Bronchial epithelial cell (primary cell): ENCODE measurements around the gene CDH19. TPM values are rescaled to one million over a fixed set of nuclear protein-coding genes. Genes with fewer than 3 reads are reported as not detected.

Experiments used
- DNase-seq: peaks from one replicate; pipeline ENCODE4 v3.0.0-alpha.2; 2010; ENCODE audit warnings: low read depth
- FAIRE-seq: peaks from 2 replicates; lab custom pipeline; 2011; peaks lifted over from hg19 to GRCh38; lab: Jason Lieb, UNC
- H3K27me3 ChIP-seq: 2 replicates; pipeline ENCODE4 v1.5.1; 2011; ENCODE audit warnings: low read length; ENCODE audit not compliant: control insufficient read depth, insufficient read depth
- H3K36me3 ChIP-seq: 2 replicates; pipeline ENCODE4 v1.5.1; 2011; ENCODE audit warnings: low read length; ENCODE audit not compliant: control insufficient read depth, insufficient read depth
- H3K4me3 ChIP-seq: 2 replicates; pipeline ENCODE4 v1.5.1; 2011; ENCODE audit warnings: mild to moderate bottlenecking, low read depth, low read length, control low read depth
- total RNA-seq: library from RNA; depleted of rRNA; stranded (reverse); fragments of >200 nt; gene quantifications from 2 replicates; pipeline ENCODE4 v1.2.1, GENCODE V29; 2014
- TF ChIP-seq, protein P1 (sequence below): IDR thresholded peaks from 2 replicates; pipeline ENCODE4 v1.5.1; 2011; ENCODE audit warnings: mild to moderate bottlenecking, moderate library complexity, low read length, control low read depth, inconsistent platforms; ENCODE audit not compliant: insufficient read depth, severe bottlenecking

Gene CDH19
- total RNA-seq, 1 donor from 2014 or later = under 0.01 TPM

DNA sequence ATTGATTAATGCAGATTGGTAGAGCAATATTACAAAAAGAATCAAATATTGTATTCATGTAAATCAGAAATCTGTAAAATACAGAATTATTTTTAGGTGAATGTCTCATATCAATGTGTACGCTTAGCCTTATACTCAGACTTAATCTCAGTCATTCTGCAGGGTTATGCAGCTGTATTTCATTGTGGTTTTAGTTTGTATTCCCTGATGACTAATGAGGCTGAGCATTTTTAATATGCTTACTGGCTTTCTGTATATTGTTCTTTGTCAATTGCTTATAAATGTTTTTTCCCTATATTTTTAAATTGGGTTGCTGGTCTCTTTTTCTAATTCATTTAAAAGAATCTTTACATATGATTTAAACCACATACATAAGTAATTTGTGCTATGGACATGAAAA lies 50.1 kb downstream of the CDH19 start:
- TF ChIP-seq, protein P1, sequence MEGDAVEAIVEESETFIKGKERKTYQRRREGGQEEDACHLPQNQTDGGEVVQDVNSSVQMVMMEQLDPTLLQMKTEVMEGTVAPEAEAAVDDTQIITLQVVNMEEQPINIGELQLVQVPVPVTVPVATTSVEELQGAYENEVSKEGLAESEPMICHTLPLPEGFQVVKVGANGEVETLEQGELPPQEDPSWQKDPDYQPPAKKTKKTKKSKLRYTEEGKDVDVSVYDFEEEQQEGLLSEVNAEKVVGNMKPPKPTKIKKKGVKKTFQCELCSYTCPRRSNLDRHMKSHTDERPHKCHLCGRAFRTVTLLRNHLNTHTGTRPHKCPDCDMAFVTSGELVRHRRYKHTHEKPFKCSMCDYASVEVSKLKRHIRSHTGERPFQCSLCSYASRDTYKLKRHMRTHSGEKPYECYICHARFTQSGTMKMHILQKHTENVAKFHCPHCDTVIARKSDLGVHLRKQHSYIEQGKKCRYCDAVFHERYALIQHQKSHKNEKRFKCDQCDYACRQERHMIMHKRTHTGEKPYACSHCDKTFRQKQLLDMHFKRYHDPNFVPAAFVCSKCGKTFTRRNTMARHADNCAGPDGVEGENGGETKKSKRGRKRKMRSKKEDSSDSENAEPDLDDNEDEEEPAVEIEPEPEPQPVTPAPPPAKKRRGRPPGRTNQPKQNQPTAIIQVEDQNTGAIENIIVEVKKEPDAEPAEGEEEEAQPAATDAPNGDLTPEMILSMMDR = no peak
- DNase-seq = peak; percentile 66

DNA sequence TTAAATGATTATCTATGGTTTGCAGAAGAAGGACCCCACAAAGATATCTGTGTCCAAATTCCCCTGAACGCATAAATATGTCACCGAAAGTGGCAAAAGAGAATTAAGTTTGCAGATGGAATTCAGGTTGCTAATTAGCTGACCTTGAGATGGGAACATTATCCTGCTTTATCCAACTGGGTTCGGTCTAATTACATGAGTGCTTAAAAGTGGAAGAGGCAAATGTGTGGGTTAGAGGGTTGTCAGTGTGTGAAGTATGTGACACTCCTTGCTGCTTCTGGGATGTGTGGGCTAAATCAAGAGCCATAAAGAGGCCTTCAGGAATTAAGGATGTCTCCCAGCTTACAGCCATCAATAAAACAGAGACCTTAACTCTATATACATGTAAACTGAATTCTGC lies 53.5 kb downstream of the CDH19 start:
- no peaks in the 10 kb centered on the region for H3K27me3 ChIP-seq
- FAIRE-seq (no peak), DNase-seq (no peak)
- no peaks in the 10 kb centered on the region for H3K36me3 ChIP-seq
- no peak overlapping the region for H3K4me3 ChIP-seq
- TF ChIP-seq, protein P1 = no peak

More for the DNA sequence above, 50.1 kb downstream of the CDH19 start:
- Histone ChIP-seq H3K36me3 (no peaks in the 10 kb centered on the region), H3K27me3 (no peaks in the 10 kb centered on the region), H3K4me3 (no peak overlapping the region)
- FAIRE-seq = no peak

DNA sequence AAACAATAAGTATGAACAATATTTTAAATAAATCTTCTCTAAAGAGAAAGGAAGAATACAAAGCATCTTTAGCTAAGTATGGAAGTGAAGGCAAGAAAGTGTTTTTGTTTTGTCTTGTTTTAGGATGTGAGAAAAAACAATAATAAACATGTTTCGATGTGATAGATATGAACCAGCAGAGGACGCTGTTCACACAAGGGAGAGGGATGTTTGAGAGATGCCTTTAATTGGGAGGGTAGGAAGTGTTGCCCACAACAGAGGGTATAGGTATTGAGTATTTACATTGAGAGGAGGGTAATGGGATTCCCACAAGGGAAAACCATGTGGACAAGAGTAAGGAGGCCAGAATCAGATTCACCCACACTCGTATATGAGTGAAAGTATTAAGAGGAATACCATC lies 55.1 kb downstream of the CDH19 start:
- DNase-seq (no peak), FAIRE-seq (no peak)
- TF ChIP-seq, protein P1 = peak; percentile 16
- Histone ChIP-seq H3K27me3 (no peaks in the 10 kb centered on the region), H3K36me3 (no peaks in the 10 kb centered on the region), H3K4me3 (no peak overlapping the region)

DNA sequence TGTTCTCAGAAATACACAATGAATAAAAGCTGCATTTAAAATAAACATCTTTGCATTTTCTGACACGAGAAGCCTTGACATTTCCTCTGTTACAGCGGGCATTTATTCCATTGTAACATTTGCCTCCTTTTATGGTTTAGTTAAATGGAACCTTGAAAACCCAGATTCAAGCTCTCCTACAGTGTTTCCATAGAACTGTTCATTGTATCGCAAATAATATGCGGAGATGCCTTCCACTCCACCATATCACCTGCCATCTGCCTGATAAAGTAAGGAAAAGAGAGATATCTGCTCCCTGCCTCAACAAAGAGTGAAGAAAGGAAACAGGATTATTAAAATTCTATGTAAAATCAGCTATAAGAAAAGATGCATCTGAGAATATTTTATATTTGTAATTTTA lies 69.8 kb downstream of the CDH19 start:
- no peaks in the 10 kb centered on the region for H3K27me3 ChIP-seq

DNA sequence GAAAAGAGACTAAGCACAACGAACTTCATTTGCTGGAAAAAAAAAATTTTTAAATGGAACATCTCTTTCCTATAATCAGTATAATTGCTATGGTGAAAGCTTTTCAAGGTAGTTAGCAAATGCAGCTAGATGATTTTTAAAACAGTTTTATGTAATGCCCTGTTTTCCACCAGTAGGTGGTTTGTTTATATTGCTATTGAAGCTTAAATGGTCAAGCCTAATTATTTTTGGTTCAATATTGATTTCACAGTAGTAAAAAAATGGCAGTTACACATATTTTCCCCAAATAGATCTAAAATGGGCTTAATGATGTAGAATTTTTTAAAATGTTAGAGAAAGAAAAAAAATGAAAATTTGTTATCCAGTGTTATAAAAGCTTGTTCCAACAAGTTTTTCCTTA lies 70.2 kb downstream of the CDH19 start:
- H3K4me3 ChIP-seq = no peak overlapping the region
- H3K27me3 ChIP-seq = no peaks in the 10 kb centered on the region
- H3K36me3 ChIP-seq = no peaks in the 10 kb centered on the region
- no peak for FAIRE-seq
- no peak for DNase-seq
- TF ChIP-seq, protein P1 = no peak

More for the DNA sequence above, 69.8 kb downstream of the CDH19 start:
- H3K36me3 ChIP-seq = no peaks in the 10 kb centered on the region
- TF ChIP-seq, protein P1 = no peak
- FAIRE-seq (no peak), DNase-seq (no peak)
- no peak overlapping the region for H3K4me3 ChIP-seq
